IMR-90 (cell line): ENCODE data around the gene AGPAT3.

ENCODE experiments used
- CEBPB ChIP-seq: IDR thresholded peaks from 2 replicates; pipeline ENCODE4 v1.6.1; 2012; ENCODE audit warnings: low read depth, low read length, improper control_type of control experiment
- CTCF ChIP-seq: conservative IDR thresholded peaks from 2 replicates; pipeline ENCODE4 v1.5.1; 2012; ENCODE audit warnings: mild to moderate bottlenecking, low read depth, low read length, improper control_type of control experiment
- FOS ChIP-seq: fragments of 150-350 bp; IDR thresholded peaks from 2 replicates; pipeline ENCODE4 v1.6.1; 2016; ENCODE audit warnings: low read depth, low read length
- MAFK ChIP-seq: IDR thresholded peaks from 2 replicates; pipeline ENCODE4 v1.6.1; 2012; ENCODE audit warnings: low read depth, low read length, improper control_type of control experiment
- NFE2L2 ChIP-seq: fragments of 150-350 bp; IDR thresholded peaks from 2 replicates; pipeline ENCODE4 v1.6.1; 2016; ENCODE audit warnings: low read depth, mild to moderate bottlenecking, low read length
- POLR2A ChIP-seq: IDR thresholded peaks from 2 replicates; pipeline ENCODE4 v1.6.1; 2012; ENCODE audit warnings: mild to moderate bottlenecking, low read depth, low read length
- RAD21 ChIP-seq: IDR thresholded peaks from 2 replicates; pipeline ENCODE4 v1.6.1; 2012; ENCODE audit warnings: low read length, improper control_type of control experiment
- SMC3 ChIP-seq: fragments of 150-350 bp; IDR thresholded peaks from 2 replicates; pipeline ENCODE4 v1.6.1; 2016; ENCODE audit warnings: low read depth, mild to moderate bottlenecking, antibody characterized with exemption, low read length, moderate library complexity
- USF2 ChIP-seq: fragments of 150-350 bp; IDR thresholded peaks from 2 replicates; pipeline ENCODE4 v1.6.1; 2017; ENCODE audit warnings: mild to moderate bottlenecking, antibody characterized with exemption, low read length, low read depth

GRCh38 chr21:43924421-43925095 is 59.5 kb downstream of the AGPAT3 start:
- TF ChIP-seq CTCF (no peak), SMC3 (no peak), NFE2L2 (no peak), POLR2A (no peak), FOS (no peak), USF2 (no peak), CEBPB (no peak), MAFK (no peak), RAD21 (no peak)
